RKO (cell line): ENCODE results near the gene SEH1L.
A peak's percentile ranks its signal among the peaks of the same experiment; 100 is the strongest.
"Not testable (repeated sequence)": the region's sequence is repeated elsewhere in the genome, so short reads cannot be mapped to it uniquely, and the experiment has no call there.

Experiments used
- DNase-seq: peaks from one replicate; pipeline ENCODE4 v3.0.0-alpha.2; 2016; ENCODE audit warnings: low spot score

The SEH1L gene

DNA sequence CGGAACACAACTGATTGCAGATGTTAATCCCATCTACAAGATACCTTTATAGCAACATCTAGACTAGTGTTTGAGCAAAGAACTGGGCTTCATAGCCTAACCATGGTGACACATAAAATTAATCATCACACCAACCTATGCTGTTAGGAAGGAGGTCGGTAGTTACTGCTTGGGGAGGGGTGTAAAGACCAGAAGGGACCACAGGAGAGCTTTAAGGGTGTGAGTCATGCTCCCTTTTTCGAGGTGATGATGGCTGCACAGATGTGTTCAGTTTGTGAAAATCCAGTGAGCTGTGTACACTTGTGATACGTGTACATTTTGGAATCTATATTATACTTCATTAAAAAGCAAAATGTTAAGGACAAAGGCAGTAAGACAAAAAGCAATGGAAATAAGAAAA lies 4.6 kb upstream of the SEH1L start:
- DNase-seq = peak; percentile 15

DNA sequence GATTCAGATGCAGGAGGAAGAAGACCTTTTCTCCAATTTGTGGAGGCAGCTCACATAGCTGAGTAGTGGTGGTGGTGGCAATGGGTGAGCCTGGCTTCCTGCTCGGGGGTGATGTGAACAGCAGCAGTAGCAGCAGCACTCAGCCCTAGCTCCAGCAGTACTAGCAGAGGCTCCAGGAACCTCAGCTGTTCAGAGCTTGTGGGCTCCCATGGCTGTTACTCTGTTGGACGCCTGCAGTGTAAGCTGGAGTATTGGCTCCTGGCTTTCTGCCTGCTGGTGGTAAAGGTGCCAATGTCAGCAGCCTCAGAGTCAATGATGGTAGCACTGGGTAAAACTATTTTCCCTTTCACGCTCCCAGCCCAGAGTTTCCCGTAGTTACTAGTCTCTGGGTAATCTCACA lies 3.1 kb upstream of the SEH1L start:
- DNase-seq = no peak

DNA sequence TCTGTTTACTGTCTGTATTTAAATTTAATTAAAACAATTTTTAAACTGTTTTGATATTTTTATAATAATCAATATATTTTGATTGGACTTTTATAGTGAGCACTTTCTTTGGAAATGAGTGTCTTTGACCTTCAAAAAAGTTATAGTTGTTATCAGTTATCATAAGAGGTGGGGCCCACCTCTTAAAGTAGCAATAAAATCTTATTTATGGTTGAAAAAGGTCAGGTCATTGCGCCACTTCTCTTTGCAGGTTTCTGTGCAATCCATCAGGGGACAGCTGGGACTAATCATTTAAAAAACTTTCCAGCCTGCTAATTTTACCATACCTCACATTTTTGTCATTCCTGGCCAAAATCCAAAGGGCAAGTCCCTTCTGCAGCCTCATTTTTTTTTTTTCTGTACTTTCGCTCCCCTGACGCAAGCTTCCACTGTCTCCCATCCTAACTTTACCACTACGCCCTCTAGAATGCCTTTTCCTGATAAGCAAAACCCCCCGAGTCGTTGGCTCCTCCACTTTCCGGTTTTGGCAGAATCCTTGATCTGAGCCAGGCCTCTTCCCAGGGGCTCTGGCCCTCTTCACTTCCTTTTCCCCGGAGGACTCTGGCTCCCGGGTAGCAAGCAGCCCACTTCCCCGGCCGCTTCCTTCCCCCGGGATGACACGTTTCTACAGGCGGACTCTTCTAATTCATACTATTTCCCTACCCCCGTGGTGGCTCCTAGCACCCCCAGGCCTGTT lies 1.1 kb upstream of the SEH1L start:
- peak; percentile 76 for DNase-seq

DNA sequence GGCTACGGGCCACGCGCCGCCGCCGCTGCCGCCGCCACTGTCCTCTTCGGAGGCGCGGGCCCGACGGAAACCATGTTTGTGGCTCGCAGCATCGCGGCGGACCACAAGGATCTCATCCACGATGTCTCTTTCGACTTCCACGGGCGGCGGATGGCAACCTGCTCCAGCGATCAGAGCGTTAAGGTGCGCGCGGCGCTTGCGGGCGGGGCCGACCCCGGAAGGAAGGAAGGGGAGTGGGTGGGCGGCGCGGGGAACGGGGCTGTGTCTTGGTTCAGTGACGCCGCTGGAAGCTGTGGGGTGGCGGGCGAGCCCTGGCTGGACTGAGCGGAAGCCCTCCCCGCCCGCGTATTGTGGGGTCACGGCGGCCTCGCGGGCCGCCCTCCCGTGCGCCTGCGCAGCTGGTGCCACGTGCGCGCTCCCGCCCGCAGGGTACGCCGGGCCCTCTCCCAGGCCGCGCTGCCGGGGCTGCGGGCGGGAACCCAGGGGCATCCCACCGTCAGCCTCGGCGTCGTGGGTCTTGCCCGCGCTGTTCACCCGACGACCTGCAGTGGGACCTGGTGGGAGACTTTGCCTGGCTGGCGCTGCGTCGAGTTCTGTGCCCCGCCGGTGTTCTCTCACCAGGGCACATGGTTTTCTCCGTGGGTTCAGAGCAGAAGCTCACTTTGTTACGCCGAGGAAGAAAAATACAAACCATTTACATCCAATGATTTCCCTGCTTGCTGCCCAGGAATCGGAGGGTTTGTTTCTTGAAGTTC lies 416 bp downstream of the SEH1L start:
- DNase-seq = peak; percentile 93

DNA sequence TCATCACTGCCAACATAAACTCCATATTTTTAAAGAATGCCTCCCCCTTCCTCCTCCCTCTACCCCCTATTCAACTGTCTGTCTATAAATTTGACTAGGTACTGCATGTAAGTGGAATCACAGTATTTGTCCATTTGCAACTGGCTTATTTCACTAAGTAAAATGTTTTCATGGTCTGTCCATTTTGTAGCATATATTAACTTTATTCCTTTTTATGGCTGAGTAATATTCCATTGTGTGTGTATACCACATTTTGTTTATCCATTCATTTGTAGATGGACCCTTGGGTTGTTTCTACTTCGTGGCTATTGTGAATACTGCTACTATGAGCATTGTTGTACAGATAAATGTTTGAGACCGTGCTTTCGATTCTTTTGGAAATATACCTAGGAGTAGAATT lies 10.7 kb downstream of the SEH1L start:
- DNase-seq = no peak

DNA sequence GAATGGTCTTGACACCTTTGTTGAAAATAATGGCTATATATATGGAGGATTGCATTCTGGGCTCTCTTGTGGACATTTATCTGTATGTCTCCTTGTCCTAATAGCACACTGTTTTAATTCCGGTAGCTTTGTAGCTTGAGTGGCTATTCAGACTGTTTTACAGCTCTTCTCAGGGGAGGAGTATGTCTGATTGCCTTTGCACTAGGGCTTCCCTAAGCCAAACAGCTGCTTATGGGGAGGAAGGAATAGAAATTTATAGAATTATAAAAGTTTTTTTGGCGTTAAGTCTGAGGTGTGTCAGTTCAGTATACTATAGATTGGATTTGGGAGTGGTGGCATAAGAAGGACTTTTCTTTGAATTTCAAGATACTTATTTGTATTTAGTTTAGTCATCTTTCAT lies 12.6 kb downstream of the SEH1L start:
- DNase-seq = no peak

DNA sequence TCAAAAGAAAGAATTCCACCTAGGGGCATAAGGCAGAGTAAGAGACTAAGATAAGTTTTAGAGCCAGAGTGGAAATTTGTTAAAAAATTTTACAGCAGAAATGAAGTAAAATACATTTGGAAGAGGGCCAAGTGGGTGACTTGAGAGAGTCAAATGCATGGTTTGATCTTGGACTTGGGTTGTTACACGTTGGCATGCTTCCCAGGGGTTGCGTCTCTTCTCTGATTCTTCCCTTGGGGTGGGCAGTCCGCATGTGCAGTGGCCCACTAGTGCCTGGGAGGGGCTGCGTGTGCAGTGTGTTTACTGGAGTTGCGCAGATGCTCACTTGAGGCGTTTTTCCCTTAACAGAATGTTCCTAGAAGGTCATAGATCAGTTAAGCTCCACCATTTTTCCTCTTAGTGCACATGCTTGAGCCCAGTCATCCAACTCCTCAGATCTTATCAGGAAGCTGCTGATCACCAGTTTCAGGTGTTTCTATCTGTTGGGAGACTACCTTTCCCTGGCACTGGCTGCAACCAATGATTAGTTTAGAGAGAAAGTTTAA lies 13.1 kb downstream of the SEH1L start:
- DNase-seq = no peak

DNA sequence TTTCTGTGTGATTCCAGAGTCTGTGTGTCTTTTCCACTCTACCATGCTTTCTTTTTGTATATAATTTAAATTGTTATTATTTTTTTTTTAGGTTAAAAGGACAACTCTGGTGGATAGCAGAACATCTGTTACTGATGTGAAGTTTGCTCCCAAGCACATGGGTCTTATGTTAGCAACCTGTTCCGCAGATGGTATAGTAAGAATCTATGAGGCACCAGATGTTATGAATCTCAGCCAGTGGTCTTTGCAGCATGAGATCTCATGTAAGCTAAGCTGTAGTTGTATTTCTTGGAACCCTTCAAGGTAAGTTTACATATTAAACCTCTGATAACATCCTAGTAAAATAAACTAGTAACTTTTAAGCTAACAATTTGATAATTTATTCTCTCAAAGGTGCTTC lies 15.3 kb downstream of the SEH1L start:
- DNase-seq = no peak

DNA sequence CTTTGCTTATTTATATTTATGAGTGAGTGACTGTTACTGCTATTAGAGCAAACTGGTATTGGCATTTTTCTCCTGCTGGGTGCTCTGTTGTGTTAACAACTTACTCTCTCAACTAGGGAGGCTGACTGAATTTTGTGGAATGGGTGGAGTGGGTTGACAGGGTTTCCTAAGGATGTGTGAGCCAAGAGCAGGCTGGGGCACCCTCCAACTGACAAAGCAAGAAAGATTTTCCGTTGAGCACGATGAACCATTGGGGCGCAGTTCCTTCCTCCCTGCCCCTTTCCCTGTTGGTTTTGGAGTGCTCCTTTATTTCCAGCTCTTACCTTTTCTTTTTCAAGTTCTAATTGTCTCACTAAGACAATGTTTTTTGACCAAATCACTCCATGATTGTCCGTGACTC lies 20.3 kb downstream of the SEH1L start:
- DNase-seq = no peak

DNA sequence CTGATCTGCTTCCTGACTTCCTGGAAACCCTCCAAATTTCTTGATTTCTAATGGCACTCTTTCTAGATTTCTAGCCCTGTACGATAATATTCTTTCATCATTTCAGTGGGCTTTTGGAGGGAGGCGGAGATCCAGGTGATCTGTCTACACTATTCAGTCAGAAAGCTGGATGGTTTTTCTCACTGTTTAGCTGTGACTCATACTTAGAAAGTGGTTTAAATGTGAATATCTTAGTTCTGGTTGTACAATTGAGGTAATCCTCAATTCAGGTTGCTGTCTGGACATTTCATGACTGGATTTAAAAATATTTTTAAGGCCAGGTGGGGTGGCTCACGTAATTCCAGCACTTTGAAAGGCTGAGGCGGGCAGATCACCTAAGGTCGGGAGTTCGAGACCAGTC lies 20.8 kb downstream of the SEH1L start:
- DNase-seq = no peak

DNA sequence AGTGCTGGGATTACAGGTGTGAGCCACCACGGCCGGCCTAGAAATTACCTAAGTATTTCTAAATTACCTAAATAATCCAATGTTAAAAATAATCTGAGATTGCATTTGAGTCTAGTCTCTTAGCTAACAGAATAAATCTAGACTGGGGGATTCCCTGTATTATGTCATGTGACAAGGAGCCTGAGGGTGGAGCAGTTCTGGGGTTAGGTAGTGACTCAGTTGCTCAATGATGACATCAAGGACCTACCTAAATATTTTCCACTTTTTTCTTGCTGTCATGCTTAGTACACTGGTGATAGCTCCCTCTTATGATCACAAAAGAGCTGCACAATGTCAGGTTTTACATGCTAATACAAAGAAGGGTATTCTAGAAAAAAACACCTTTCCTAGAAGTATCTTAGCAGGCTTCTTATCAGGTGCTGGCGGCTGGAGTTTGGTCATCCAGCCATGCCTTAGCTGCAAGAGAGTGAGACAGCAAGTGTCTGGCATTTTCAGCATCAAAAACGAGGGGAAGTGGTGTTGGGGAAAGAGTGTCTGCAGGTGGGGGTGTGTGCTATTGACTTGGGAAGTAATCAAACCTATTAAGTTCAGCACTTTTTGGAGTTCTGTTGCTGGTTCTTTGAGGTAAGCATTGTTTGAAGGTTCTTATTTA lies 25.9 kb downstream of the SEH1L start:
- DNase-seq = peak; percentile 18

DNA sequence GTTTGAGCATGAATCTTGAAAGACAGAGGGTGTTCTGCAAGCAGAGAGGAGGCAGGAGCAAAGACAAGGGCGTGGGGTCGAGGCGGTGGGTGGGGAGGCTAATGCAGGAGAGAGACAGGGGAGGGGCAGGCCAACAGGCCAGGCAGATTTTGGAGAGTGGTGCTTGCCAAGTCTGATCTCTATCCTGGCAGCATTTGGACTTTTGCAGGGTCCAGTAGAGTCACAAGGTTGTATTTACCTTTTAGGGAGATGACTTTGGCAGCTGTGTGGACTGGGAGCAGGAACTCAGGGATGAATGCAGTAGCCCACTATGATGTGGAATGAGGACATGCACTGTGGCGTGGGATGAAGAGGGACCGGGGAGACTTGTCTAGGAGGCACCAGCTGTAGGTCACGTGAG lies 27.7 kb downstream of the SEH1L start:
- DNase-seq = no peak

DNA sequence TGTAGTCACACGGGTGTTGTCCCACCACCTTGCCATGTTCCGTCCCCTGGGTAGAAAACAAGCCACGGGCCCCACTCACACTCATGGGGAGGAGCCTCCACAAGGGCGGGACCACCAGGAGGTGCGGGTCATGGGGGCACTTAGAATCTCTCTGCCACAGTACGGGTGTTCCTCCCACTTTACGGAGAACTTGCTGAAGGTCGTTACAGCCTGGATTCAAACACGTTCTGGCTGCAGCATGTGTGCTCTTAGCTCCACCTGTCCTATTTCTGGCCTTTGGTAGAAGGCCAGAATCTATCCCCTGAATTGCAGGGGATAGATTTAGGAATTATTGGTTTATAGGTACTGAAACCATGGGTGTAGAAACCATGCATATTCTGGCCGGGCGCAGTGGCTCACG lies 28.5 kb downstream of the SEH1L start:
- no peak for DNase-seq

DNA sequence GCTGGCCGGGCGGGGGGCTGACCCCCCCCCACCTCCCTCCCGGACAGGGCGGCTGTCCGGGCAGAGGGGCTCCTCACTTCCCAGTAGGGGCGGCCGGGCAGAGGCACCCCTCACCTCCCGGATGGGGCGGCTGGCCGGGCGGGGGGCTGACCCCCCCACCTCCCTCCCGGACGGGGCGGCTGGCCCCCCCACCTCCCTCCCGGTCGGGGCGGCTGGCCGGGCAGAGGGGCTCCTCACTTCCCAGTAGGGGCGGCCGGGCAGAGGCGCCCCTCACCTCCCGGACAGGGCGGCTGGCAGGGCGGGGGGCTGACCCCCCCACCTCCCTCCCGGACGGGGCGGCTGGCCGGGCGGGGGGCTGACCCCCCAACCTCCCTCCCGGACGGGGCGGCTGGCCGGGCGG lies 32.3 kb downstream of the SEH1L start:
- DNase-seq = not testable (repeated sequence)

DNA sequence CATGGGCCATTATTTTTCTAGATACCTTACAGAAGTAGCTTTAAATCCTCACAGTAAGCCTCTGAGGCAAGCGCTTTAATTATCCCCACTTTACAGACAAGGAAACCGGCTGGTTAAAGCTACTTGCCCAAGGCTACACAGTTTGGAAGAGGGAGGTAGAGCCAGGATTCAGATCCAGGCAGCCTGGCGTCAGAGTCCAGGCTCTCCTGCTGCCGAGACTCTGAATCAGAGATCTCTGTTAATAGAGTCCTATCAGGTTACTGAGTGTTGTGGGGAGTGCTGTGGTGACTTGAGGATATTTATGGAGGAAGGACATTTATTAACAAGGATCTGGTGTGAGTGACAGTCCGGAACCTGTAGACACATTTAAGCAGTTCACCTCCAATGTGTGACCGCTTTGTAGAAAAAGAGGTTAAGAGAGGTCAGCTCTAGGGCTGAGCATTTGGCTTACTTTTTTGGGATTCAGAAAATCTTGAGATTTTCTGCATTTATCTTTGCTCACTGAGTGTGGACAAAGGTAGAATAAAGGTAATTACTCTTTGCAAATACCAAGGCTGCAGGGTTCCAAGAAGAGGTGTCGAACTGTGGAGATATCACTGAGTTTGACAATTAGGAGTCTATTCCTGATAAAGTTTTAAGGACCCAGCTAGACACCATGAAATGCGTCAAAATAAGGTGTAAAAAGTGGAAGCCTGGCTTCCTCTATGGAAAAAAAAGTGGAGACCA lies 41.7 kb downstream of the SEH1L start:
- DNase-seq = no peak

DNA sequence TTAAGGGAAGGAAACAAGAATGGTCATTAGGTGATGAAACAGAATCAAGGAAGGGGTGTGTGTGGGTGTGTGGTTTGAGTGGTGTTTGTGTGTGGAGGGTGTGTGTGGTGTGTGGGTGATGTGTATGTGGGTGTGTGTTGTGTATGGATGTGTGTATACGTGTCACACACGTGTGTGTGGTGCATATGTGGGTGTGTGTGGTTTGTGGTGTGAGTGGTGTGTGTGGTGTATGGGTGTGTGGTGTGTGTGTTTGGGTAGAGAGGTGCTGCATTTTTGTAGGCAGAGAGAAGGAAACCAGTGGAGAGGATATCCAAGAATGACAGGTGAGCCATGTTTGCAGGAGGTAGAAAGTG lies 42.3 kb downstream of the SEH1L start:
- no peak for DNase-seq

DNA sequence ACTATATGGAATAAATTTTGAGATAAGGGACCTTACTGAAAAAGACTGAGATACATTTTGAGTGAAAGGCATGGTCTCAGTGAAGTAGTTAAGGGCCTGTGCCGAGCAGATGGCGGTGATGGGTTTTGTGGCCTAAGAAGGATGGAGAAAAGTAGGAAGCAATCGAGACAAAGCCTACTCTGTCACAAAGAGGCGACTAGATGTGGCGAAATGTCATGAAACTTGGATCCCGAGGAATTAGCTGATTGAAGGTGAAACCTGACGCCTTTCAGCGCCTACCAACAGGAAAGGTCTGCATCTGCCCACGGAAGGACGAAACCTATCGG lies 42.8 kb downstream of the SEH1L start:
- DNase-seq = no peak

DNA sequence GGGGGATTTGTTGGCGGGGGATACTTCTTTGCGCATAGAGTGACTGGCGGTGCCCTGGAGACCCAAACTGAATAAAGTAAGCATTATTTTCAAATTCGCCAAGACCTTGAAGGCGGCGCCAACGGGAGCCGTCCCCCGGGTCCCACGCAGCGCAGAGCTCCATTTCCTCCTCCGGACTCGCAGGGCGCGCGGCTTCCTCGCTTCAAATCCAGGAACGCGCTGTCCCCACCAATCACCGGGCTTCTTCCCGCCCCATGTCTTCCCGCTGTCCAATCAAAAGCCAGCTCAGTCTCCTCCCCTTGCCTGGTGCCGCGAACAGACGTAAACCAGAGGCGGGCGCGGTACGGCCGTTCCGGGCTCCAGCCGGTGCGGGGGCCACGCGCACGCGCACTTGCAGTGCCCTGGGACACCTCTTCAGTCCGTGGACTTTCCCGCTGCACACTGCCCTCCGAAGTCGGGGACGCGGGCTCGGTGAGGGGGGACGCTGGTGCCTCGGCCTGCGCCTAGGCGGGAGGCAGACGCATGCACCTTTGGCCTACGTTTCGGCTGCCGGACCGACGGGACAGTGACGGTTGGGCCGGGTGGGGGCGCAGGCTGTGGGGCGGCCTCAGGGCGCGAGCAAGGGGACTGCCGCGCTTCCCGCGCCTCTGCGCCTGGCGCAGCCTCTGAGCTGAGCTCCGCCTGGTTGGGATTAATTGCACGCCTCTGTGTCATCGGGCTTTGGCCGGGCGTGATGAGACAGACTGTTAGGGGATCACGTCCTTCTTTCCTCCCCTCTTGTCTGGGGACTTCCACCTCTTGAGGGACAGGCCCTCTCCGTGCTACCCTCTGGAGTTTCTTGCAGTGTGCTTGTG lies 43.4 kb downstream of the SEH1L start, which contains the start of gene CEP192:
CEP192 (plus strand) TSS at position 396 of the 854 bp plus-strand sequence. CDS start 8,063 bp downstream, outside the sequence.
- DNase-seq = peak; percentile 98

DNA sequence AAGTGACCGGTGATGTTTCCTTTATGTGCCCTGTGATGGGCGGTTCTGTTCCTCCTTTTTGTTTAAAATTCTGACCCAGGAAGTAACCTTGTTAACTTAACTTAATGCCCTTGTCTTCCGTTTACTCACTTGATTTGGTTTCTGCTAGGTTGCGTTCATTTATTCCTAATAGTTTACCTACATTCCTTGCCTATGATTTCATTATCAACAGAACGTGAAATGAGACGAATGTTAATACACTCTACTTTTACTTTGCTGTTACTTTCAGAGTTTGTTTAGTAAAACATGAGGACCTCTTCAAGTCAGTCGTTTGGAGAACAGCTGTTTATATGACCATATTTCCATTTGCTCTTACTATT lies 44.0 kb downstream of the SEH1L start:
- DNase-seq = no peak

DNA sequence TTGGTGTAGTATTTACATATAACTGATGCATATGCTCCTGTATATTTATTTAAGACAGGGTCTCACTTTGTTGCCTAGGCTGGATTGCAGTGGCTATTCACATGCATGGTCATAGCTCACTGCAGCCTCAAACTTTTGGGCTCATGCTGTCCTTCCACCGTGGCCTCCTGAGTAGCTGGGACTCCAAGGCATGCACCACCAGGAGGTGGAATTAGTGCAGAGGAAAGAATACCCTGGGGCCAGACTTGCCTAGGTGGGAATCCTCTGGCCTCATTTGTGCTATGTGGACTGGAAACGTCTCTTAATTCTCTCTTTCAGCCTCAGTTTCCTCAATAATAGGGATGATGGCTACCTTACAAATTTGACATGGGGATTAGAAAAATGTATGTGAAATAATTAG lies 45.6 kb downstream of the SEH1L start:
- no peak for DNase-seq

DNA sequence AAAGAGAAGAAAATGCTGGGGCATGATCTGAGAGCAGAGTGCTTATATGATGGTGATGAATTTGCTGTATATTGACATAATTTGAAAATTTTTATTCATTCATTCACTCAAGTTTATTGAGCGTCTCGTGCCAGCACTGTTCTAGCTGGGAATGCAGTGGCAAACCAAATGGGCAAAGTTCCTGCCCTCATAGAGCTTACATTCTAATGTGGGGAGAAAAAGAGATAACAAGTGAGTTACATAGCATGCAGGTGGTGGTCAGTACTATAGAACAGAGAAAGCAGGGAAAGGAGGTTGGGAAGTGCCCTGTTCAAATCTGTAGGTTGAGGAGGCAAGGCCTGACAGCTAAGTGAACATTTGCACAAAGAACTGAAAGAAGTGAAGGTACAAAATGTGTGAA lies 47.6 kb downstream of the SEH1L start:
- DNase-seq = no peak
